DND-41 (cell line): Measurements from ENCODE around the gene S1PR4.
A peak's percentile ranks its signal among the peaks of the same experiment; 100 is the strongest.

ENCODE experiments used
- ATAC-seq: fragments of 200-7000 bp; cut with Tn5 transposase; 3 replicates; pipeline ENCODE4 v1.9.1; 2021; ENCODE audit warnings: low read depth; ENCODE audit not compliant: insufficient read depth
- DNase-seq: peaks from one replicate; pipeline ENCODE4 v3.0.0-alpha.2; 2020
- H2AFZ ChIP-seq: 2 replicates; pipeline ENCODE4 v1.6.0; 2012; ENCODE audit warnings: low read depth, low read length
- H3K27ac ChIP-seq: 2 replicates; pipeline ENCODE4 v1.5.1; 2012; ENCODE audit warnings: low read length, inconsistent platforms
- H3K27me3 ChIP-seq: fragments of 200-600 bp; sonication (generic); 2 replicates; pipeline ENCODE4 v1.6.0; 2012; ENCODE audit warnings: low read length, mild to moderate bottlenecking, inconsistent platforms; ENCODE audit not compliant: insufficient read depth, poor library complexity
- H3K36me3 ChIP-seq: 2 replicates; pipeline ENCODE4 v1.5.1; 2012; ENCODE audit warnings: low read length, inconsistent platforms; ENCODE audit not compliant: insufficient read depth
- H3K4me1 ChIP-seq: 2 replicates; pipeline ENCODE4 v1.5.1; 2012; ENCODE audit warnings: mild to moderate bottlenecking, low read length; ENCODE audit not compliant: insufficient read depth
- H3K4me2 ChIP-seq: 2 replicates; pipeline ENCODE4 v1.6.0; 2012; ENCODE audit warnings: mild to moderate bottlenecking, moderate library complexity, low read length, inconsistent platforms; ENCODE audit not compliant: insufficient read depth
- H3K4me3 ChIP-seq, 2 experiments: fragments of 200-600 bp in 1 of 2; shearing (Covaris generic) in 1 of 2; 2 replicates each; pipeline ENCODE4 v1.5.1; 2012 to 2016; ENCODE audit warnings: inconsistent platforms in 2 of 2, low read length in 2 of 2, mild to moderate bottlenecking in 2 of 2, low read depth in 1 of 2, moderate library complexity in 1 of 2
- H3K79me2 ChIP-seq: 2 replicates; pipeline ENCODE4 v1.6.0; 2012; ENCODE audit warnings: low read length, inconsistent platforms; ENCODE audit not compliant: insufficient read depth
- H3K9ac ChIP-seq: 2 replicates; pipeline ENCODE4 v1.6.0; 2012; ENCODE audit warnings: low read depth, mild to moderate bottlenecking, inconsistent platforms, low read length, moderate library complexity
- H3K9me3 ChIP-seq: 2 replicates; pipeline ENCODE4 v1.5.1; 2012; ENCODE audit warnings: low read length, moderate library complexity, mild to moderate bottlenecking, inconsistent platforms; ENCODE audit not compliant: insufficient read depth, severe bottlenecking
- H4K20me1 ChIP-seq: 2 replicates; pipeline ENCODE4 v1.6.0; 2012; ENCODE audit warnings: low read length; ENCODE audit not compliant: insufficient read depth
- CTCF ChIP-seq: IDR thresholded peaks from 2 replicates; pipeline ENCODE4 v1.5.1; 2012; ENCODE audit warnings: borderline replicate concordance, low read length, moderate library complexity, mild to moderate bottlenecking; ENCODE audit not compliant: poor library complexity, severe bottlenecking; ENCODE audit errors: extremely low read depth
- EZH2 ChIP-seq: IDR thresholded peaks from 3 replicates; pipeline ENCODE4 v1.6.1; 2012; ENCODE audit warnings: borderline replicate concordance, low read depth, mild to moderate bottlenecking, moderate library complexity, low read length, inconsistent platforms; ENCODE audit not compliant: severe bottlenecking

S1PR4 gene

DNA sequence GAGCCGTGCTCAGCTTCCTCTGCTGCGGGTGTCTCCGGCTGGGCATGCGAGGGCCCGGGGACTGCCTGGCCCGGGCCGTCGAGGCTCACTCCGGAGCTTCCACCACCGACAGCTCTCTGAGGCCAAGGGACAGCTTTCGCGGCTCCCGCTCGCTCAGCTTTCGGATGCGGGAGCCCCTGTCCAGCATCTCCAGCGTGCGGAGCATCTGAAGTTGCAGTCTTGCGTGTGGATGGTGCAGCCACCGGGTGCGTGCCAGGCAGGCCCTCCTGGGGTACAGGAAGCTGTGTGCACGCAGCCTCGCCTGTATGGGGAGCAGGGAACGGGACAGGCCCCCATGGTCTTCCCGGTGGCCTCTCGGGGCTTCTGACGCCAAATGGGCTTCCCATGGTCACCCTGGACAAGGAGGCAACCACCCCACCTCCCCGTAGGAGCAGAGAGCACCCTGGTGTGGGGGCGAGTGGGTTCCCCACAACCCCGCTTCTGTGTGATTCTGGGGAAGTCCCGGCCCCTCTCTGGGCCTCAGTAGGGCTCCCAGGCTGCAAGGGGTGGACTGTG is 1.2 kb downstream of the S1PR4 start:
- peaks cover 60% of the 10 kb centered on the region for H3K4me1 ChIP-seq
- peaks cover 41% of the 10 kb centered on the region for H4K20me1 ChIP-seq
- no peaks in the 10 kb centered on the region for H3K9me3 ChIP-seq
- H3K4me2 ChIP-seq: peak overlapping the region; percentile 96
- peak overlapping the region; percentile 55 to 82 for H3K4me3 ChIP-seq
- H3K79me2 ChIP-seq: peaks cover 75% of the 10 kb centered on the region
- TF ChIP-seq CTCF: peak; percentile 3
- no peak for TF ChIP-seq EZH2
- H2AFZ ChIP-seq: no peak overlapping the region
- peak overlapping the region; percentile 91 for H3K9ac ChIP-seq
- ATAC-seq (peak; percentile 21), DNase-seq (peak; percentile 51)
- H3K27me3 ChIP-seq: no peaks in the 10 kb centered on the region
- peak overlapping the region; percentile 86 for H3K27ac ChIP-seq
- peaks cover 37% of the 10 kb centered on the region for H3K36me3 ChIP-seq

- Histone ChIP-seq H3K27ac (peak overlapping the region; percentile 91), H2AFZ (no peak overlapping the region), H4K20me1 (peaks cover 73% of the 10 kb centered on the region), H3K79me2 (peaks cover 91% of the 10 kb centered on the region), H3K9ac (peak overlapping the region; percentile 28; the same call in 1 of the 2 replicates), H3K9me3 (no peaks in the 10 kb centered on the region), H3K4me3 (peak overlapping the region in 1 of 2 experiments; percentile 93; a peak in 2 of 4 replicates), H3K36me3 (peaks cover 57% of the 10 kb centered on the region), H3K27me3 (no peaks in the 10 kb centered on the region), H3K4me1 (peaks cover 71% of the 10 kb centered on the region), H3K4me2 (peak overlapping the region; percentile 96)
- ATAC-seq (no peak), DNase-seq (no peak)
- TF ChIP-seq EZH2 (no peak), CTCF (no peak)
Measured at GRCh38 chr19:3183721-3184641, 5.4 kb downstream of the S1PR4 start.

GRCh38 chr19:3184847-3185460 is 6.4 kb downstream of the S1PR4 start:
- Histone ChIP-seq H3K9ac (peak overlapping the region; percentile 92), H3K27ac (peak overlapping the region; percentile 91), H3K4me1 (peaks cover 81% of the 10 kb centered on the region), H3K4me2 (peak overlapping the region; percentile 96), H4K20me1 (peaks cover 77% of the 10 kb centered on the region), H3K79me2 (peaks cover 91% of the 10 kb centered on the region), H3K4me3 (peak overlapping the region; percentile 22 to 93; a peak in 3 of 4 replicates), H3K36me3 (peaks cover 60% of the 10 kb centered on the region), H3K27me3 (no peaks in the 10 kb centered on the region), H2AFZ (peak overlapping the region; percentile 65), H3K9me3 (no peaks in the 10 kb centered on the region)
- no peak for DNase-seq
- ATAC-seq: peak; percentile 63
- TF ChIP-seq EZH2 (no peak), CTCF (no peak)
